CD14-positive monocyte (primary cell): ENCODE results near the gene PEX5. TPM values are rescaled to one million over a fixed set of nuclear protein-coding genes. Genes with fewer than 3 reads are reported as not detected.

Source experiments
- DNase-seq, 3 donors: peaks; one replicate each; pipeline ENCODE4 v3.0.0-alpha.2; 2011 to 2022
- H2AFZ ChIP-seq: 2 replicates; pipeline ENCODE4 v1.6.0; 2012; ENCODE audit warnings: mild to moderate bottlenecking, low read depth, low read length, inconsistent platforms; ENCODE audit not compliant: insufficient read depth, poor library complexity, severe bottlenecking
- H3K27ac ChIP-seq, 2 donors: 1 replicate in 1 of 2; 2 replicates in 1 of 2; pipeline ENCODE4 v1.5.1; 2012 to 2013; ENCODE audit warnings: low read length in 2 of 2, control low read depth in 1 of 2, inconsistent platforms in 1 of 2, low read depth in 1 of 2, mild to moderate bottlenecking in 1 of 2
- H3K27me3 ChIP-seq, 2 donors: one replicate each; pipeline versions ENCODE4 v1.6.0 to v1.6.1; 2011 to 2013; ENCODE audit warnings: low read length in 2 of 2; ENCODE audit not compliant: control insufficient read depth in 2 of 2, insufficient read depth in 2 of 2
- H3K36me3 ChIP-seq, 2 donors: replicated peaks in 1 of 2; 1 replicate in 1 of 2; 2 replicates in 1 of 2; pipeline versions ENCODE4 v1.5.1 to v1.6.1; 2012 to 2013; ENCODE audit warnings: low read length in 2 of 2, control low read depth in 1 of 2, inconsistent platforms in 1 of 2, mild to moderate bottlenecking in 1 of 2; ENCODE audit not compliant: insufficient read depth in 2 of 2, control insufficient read depth in 1 of 2
- H3K4me1 ChIP-seq, 2 donors: 1 replicate in 1 of 2; 2 replicates in 1 of 2; pipeline versions ENCODE4 v1.5.1 to v1.6.1; 2012 to 2013; ENCODE audit warnings: low read length in 2 of 2, control low read depth in 1 of 2, inconsistent platforms in 1 of 2, mild to moderate bottlenecking in 1 of 2, moderate library complexity in 1 of 2; ENCODE audit not compliant: insufficient read depth in 2 of 2, control insufficient read depth in 1 of 2
- H3K4me2 ChIP-seq: replicated peaks from 2 replicates; pipeline ENCODE3; 2012; ENCODE audit warnings: low read length, moderate library complexity, mild to moderate bottlenecking; ENCODE audit not compliant: poor library complexity, severe bottlenecking; ENCODE audit errors: extremely low read depth
- H3K4me3 ChIP-seq, 3 experiments: fragments of 200-600 bp in 1 of 3; sonication (generic) in 1 of 3; replicated peaks in 1 of 3; 1 replicate in 2 of 3; 2 replicates in 1 of 3; pipeline ENCODE4 v1.5.1; 2011 to 2013; ENCODE audit warnings: low read length in 3 of 3, mild to moderate bottlenecking in 3 of 3, control low read depth in 2 of 3, low read depth in 2 of 3, inconsistent platforms in 1 of 3, moderate library complexity in 1 of 3
- H3K79me2 ChIP-seq: 2 replicates; pipeline ENCODE4 v1.6.0; 2012; ENCODE audit warnings: mild to moderate bottlenecking, control low read depth, inconsistent platforms, low read length, moderate library complexity; ENCODE audit not compliant: insufficient read depth
- H3K9ac ChIP-seq: 2 replicates; pipeline ENCODE4 v1.6.0; 2017; ENCODE audit warnings: low read length, mild to moderate bottlenecking; ENCODE audit not compliant: insufficient read depth, poor library complexity, severe bottlenecking
- H3K9me3 ChIP-seq, 2 donors: replicated peaks in 1 of 2; 1 replicate in 1 of 2; 2 replicates in 1 of 2; pipeline versions ENCODE4 v1.5.1 to v1.6.1; 2012 to 2013; ENCODE audit warnings: low read length in 2 of 2, control low read depth in 1 of 2; ENCODE audit not compliant: control insufficient read depth in 1 of 2, insufficient read depth in 1 of 2
- H4K20me1 ChIP-seq: 2 replicates; pipeline ENCODE4 v1.6.0; 2012; ENCODE audit warnings: mild to moderate bottlenecking, low read length, control low read depth, moderate library complexity; ENCODE audit not compliant: insufficient read depth
- H3K27ac Mint-ChIP-seq, 7 donors: one replicate each; pipeline ENCODE4 v1.8.0; 2020; ENCODE audit warnings: mild to moderate bottlenecking in 7 of 7, mixed read lengths in 7 of 7, moderate library complexity in 6 of 7, inconsistent platforms in 2 of 7
- H3K27me3 Mint-ChIP-seq, 3 donors: one replicate each; pipeline ENCODE4 v1.8.0; 2021 to 2022; ENCODE audit warnings: low read depth in 3 of 3, mild to moderate bottlenecking in 3 of 3, mixed read lengths in 3 of 3, moderate library complexity in 3 of 3, inconsistent platforms in 1 of 3
- H3K36me3 Mint-ChIP-seq, 2 donors: one replicate each; pipeline ENCODE4 v1.8.0; 2020; ENCODE audit warnings: mixed read lengths in 2 of 2, inconsistent platforms in 1 of 2, mild to moderate bottlenecking in 1 of 2
- H3K4me1 Mint-ChIP-seq: one replicate; pipeline ENCODE4 v1.8.0; 2020; ENCODE audit warnings: mild to moderate bottlenecking, mixed read lengths
- H3K4me3 Mint-ChIP-seq, 2 donors: one replicate each; pipeline ENCODE4 v1.8.0; 2020; ENCODE audit warnings: mild to moderate bottlenecking in 2 of 2, mixed read lengths in 2 of 2, moderate library complexity in 1 of 2
- H3K9me3 Mint-ChIP-seq, 7 donors: one replicate each; pipeline ENCODE4 v1.8.0; 2020 to 2022; ENCODE audit warnings: mixed read lengths in 7 of 7, mild to moderate bottlenecking in 6 of 7, moderate library complexity in 6 of 7, inconsistent platforms in 2 of 7
- CTCF ChIP-seq: fragments of 200-600 bp; IDR thresholded peaks from one replicate; pipeline ENCODE4 v1.8.0; 2022; ENCODE audit warnings: antibody characterized with exemption, mild to moderate bottlenecking
- WGBS: methylation state at CpG from one replicate; pipeline ENCODE4 v1.1.5; 2013; ENCODE audit warnings: missing lambda C conversion rate; ENCODE audit not compliant: insufficient coverage; 5-methylcytosine and 5-hydroxymethylcytosine counted together
- intact Hi-C, 2 donors: fragments of 100-400 bp; cut with micrococcal nuclease; formaldehyde crosslinking; loops; one replicate each; pipeline versions ENCODE4 v1.15.0 to v1.15.1; 2023
- polyA plus RNA-seq, 3 donors: library from polyadenylated mRNA; depleted of rRNA in 1 of 3; unstranded in 2 of 3; stranded (reverse) in 1 of 3; fragments of 300-500 nt in 2 of 3; fragments of >200 nt in 1 of 3; fragmentation: Illumina TruSeq in 2 of 3; gene quantifications; 1 replicate in 2 of 3; 2 replicates in 1 of 3; pipeline ENCODE4 v1.2.3, GENCODE V29; 2012 to 2021

Gene PEX5
- polyA plus RNA-seq, 3 donors = 4.3 to 11.3 (median 7.1) TPM

GRCh38 chr12:7193674-7194073 lies 4.2 kb downstream of the PEX5 start:
- Mint-ChIP-seq H3K4me1 (peaks cover 18% of the 10 kb centered on the region), H3K27me3 (peaks cover 0 to 2% (median 0%) of the 10 kb centered on the region in 3 donors), H3K9me3 (no peaks in the 10 kb centered on the region), H3K36me3 (peaks cover 28 to 31% of the 10 kb centered on the region in 2 donors), H3K4me3 (no peak overlapping the region), H3K27ac (no peak overlapping the region)
- WGBS = no CpG with 5 or more reads among the region's 2 CpGs
- H3K4me1 ChIP-seq = peaks cover 12 to 23% of the 10 kb centered on the region in 2 donors
- H3K4me3 ChIP-seq = no peak overlapping the region
- H3K79me2 ChIP-seq = no peaks in the 10 kb centered on the region
- no peaks in the 10 kb centered on the region for H3K27me3 ChIP-seq
- H4K20me1 ChIP-seq = no peaks in the 10 kb centered on the region
- H3K9me3 ChIP-seq = no peaks in the 10 kb centered on the region
- H2AFZ ChIP-seq = no peak overlapping the region
- H3K27ac ChIP-seq = no peak overlapping the region
- no peak for DNase-seq
- peaks cover 0 to 33% of the 10 kb centered on the region in 2 donors for H3K36me3 ChIP-seq
- H3K9ac ChIP-seq = no peak overlapping the region
- no peak for TF ChIP-seq CTCF
- intact Hi-C loops = no loop called here
- H3K4me2 ChIP-seq = no peak overlapping the region

- WGBS = 93% methylated on average over 2 of the region's 2 CpGs
- Histone ChIP-seq H4K20me1 (no peaks in the 10 kb centered on the region), H3K4me2 (no peak overlapping the region), H3K9ac (no peak overlapping the region), H3K4me3 (no peak overlapping the region), H3K79me2 (no peaks in the 10 kb centered on the region), H3K27ac (no peak overlapping the region), H3K4me1 (no peaks in the 10 kb centered on the region), H3K27me3 (no peaks in the 10 kb centered on the region), H3K36me3 (peaks cover 12 to 43% of the 10 kb centered on the region in 2 donors), H3K9me3 (no peaks in the 10 kb centered on the region), H2AFZ (no peak overlapping the region)
- H3K36me3 Mint-ChIP-seq = peaks cover 44 to 45% of the 10 kb centered on the region in 2 donors
- no peak for DNase-seq
- H3K27me3 Mint-ChIP-seq = peaks cover 0 to 2% (median 0%) of the 10 kb centered on the region in 3 donors
- no peak for TF ChIP-seq CTCF
- intact Hi-C loops = no loop called here
- peak overlapping the region in 1 of 7 donors; percentile 41 for H3K27ac Mint-ChIP-seq
- H3K4me1 Mint-ChIP-seq = no peaks in the 10 kb centered on the region
- H3K9me3 Mint-ChIP-seq = peaks cover 0 to 5% (median 0%) of the 10 kb centered on the region in 7 donors
- H3K4me3 Mint-ChIP-seq = no peak overlapping the region
These were observed 8.4 kb downstream of the PEX5 start for GRCh38 chr12:7197841-7198240.
